Measurements from ENCODE around the gene PLD2.
A peak's percentile ranks its signal among the peaks of the same experiment; 100 is the strongest.
"Not testable (repeated sequence)": the region's sequence is repeated elsewhere in the genome, so short reads cannot be mapped to it uniquely, and the experiment has no call there.

PLD2 gene

GRCh38 chr17:4789951-4790704 lies 16.8 kb upstream of the PLD2 start:
- DNase-seq (ENCODE audit: insufficient read length, low spot score) (peak; percentile 90), FAIRE-seq (peak; percentile 93)

DNA sequence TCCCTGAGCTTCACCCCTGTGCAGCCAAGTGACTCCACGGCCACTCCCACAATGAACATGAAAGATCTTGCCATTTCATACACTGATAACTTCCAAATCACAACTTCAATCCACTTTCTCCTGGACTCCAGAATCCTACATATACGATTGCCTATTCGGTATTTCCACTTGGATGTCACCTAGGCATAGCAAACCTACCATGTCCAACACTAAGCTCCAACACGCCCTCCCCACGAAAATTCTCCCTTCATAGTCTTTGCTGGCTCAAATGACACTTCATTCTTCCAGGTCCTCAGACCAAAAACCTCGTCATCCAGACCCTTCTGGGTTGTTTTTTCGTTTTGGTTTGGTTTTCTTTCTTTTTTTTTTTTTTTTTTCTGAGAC lies 16.3 kb upstream of the PLD2 start:
- no peak for DNase-seq (ENCODE audit: insufficient read length, low spot score)

DNA sequence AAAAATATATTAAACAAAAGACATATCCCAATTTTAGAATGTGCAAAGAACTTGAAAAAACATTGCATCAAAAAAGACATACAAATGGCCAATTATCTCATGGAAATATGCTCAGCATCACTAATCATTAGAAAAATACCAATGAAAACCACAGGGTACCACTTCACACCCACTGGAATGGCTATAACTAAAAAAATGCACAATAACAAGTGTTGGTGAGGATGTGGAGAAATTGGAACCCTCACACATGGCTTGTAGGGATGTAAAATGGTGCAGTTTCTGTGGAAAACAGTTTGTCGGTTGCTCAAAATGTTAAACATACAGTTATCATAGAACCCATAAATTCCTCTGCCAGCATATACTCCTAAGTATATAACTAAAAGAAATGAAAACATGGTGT lies 11.8 kb upstream of the PLD2 start:
- FAIRE-seq (no peak), DNase-seq (ENCODE audit: insufficient read length, low spot score) (no peak)

More for the DNA sequence above, 16.3 kb upstream of the PLD2 start:
- FAIRE-seq, result no peak

GRCh38 chr17:4796552-4796920 lies 10.4 kb upstream of the PLD2 start:
- DNase-seq (ENCODE audit: insufficient read length, low spot score) (peak; percentile 54), FAIRE-seq (no peak)

DNA sequence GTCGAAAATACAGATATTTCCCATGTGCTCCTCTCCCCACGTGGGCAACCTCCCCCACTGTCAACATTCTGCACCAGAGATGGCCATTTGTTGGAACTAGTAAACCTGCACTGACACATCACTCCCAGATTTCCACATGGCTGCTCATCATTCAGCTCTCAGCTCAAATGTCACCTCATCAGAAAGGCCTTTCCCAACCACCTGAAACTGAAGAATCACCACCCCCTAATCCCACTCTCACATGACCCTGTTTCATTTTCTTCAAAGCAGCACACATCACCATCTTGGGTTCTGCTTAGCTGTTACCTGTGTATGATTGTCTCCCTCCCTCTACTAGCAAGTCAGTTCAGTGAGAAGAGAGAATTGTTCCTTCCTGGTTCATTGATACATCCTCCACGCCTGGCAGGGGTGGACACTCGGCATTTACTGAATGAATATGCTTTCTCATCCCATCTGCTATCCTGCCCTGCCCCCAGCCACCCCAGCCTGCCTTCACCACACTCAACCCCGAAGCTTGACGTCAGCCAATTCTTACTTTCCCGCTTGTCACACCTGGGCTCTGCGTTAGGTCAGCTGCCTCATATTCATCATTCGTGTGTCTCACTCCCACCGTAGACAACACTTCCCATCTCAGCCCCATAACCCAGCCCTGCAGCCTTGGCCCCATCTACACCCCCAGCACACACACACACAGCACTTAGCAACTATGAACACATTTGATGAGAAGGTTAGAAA lies 6.3 kb upstream of the PLD2 start:
- peak; percentile 83 for FAIRE-seq
- no peak for DNase-seq (ENCODE audit: insufficient read length, low spot score)

- FAIRE-seq (no peak), DNase-seq (ENCODE audit: insufficient read length, low spot score) (no peak)
Measured at GRCh38 chr17:4802228-4802627, 4.7 kb upstream of the PLD2 start, which contains the start of gene C17orf114. TSS of gene C17orf114 (minus strand) at chr17:4802328.

- no peak for FAIRE-seq
- no peak for DNase-seq (ENCODE audit: insufficient read length, low spot score)
Measured at GRCh38 chr17:4806456-4806776, 536 bp upstream of the PLD2 start.

GRCh38 chr17:4807605-4808377 lies 839 bp downstream of the PLD2 start:
- no peak for FAIRE-seq
- peak; percentile 31 for DNase-seq (ENCODE audit: insufficient read length, low spot score)

- FAIRE-seq (no peak), DNase-seq (ENCODE audit: insufficient read length, low spot score) (no peak)
Measured at GRCh38 chr17:4808378-4808767, 1.4 kb downstream of the PLD2 start.

DNA sequence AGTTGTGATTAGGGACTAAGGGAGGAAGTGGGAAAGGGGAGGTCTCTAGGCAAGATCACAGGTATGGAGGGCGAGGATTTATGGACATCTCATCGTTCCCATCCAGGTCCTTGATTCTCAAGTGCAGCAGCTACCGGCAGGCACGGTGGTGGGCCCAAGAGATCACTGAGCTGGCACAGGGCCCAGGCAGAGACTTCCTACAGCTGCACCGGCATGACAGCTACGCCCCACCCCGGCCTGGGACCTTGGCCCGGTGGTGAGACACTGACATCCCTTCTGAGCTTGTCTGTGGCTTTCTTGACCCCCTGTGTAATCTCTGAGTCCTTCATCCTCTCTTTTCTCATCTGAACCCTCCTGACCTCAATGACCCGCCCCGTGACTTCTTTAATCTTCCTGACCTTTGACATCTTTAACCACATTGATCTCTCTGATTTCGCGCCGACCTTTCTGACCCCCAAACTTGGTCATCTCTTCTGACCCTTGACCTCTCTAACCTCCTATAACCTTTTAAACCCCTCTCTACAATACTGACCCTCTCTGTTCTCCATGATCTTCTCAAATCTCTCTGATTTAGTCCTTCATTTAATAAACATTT lies 3.8 kb downstream of the PLD2 start:
- FAIRE-seq, result no peak

GRCh38 chr17:4811471-4811870 lies 4.5 kb downstream of the PLD2 start:
- FAIRE-seq (no peak), DNase-seq (ENCODE audit: insufficient read length, low spot score) (no peak)

More for the DNA sequence above, 3.8 kb downstream of the PLD2 start:
- no peak for DNase-seq (ENCODE audit: insufficient read length, low spot score)

GRCh38 chr17:4812690-4813089 lies 5.7 kb downstream of the PLD2 start:
- FAIRE-seq (no peak), DNase-seq (ENCODE audit: insufficient read length, low spot score) (no peak)

- DNase-seq (ENCODE audit: insufficient read length, low spot score), result no peak
- FAIRE-seq, result peak; percentile 93
Measured at GRCh38 chr17:4815043-4815675, 8.2 kb downstream of the PLD2 start.

GRCh38 chr17:4816826-4817225 lies 9.9 kb downstream of the PLD2 start:
- DNase-seq (ENCODE audit: insufficient read length, low spot score) (no peak), FAIRE-seq (no peak)

GRCh38 chr17:4818276-4818675 lies 11.3 kb downstream of the PLD2 start:
- DNase-seq (ENCODE audit: insufficient read length, low spot score) (no peak), FAIRE-seq (no peak)

DNA sequence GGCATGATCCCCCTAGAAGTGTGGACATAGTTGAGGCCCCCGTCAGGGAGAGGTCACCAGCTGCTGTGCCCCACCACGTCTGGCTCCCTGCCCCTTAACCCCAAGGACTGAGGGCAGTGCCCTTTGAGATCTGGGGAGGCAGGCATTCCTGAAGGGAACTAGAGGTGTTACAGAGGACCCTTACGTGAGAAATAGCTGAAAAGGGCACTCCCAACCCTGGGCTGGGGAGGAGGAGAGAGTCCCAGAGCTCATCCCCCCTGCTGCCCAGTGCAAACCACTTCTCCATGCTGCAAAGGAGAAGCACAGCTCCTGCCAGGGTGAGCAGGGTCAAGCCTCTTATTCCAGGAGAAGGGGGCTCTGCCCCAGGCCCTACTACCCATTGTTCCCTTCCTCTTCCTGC lies 15.9 kb downstream of the PLD2 start:
- DNase-seq (ENCODE audit: insufficient read length, low spot score) (no peak), FAIRE-seq (no peak)

GRCh38 chr17:4823373-4824089 lies 16.6 kb downstream of the PLD2 start:
- FAIRE-seq, result no peak
- no peak for DNase-seq (ENCODE audit: insufficient read length, low spot score)

- no peak for FAIRE-seq
- no peak for DNase-seq (ENCODE audit: insufficient read length, low spot score)
Measured at GRCh38 chr17:4827399-4827798, 20.4 kb downstream of the PLD2 start.

DNA sequence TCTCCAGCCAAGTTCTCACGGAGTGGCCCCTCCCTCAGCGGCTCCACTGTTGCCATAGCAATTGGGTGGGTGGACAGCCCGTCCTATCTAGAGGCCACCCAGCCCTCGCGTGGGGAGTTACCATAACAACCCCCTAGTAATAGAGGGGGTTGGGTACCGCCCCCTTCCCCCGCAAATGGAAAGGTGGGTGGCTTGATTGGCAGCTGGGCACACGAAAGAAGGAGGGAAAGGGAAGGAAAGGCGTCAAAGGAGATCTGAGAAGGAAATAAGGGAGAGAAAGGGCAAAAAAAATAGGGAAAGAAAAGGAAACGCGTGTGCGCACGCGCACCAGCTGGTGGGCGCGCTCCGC lies 25.9 kb downstream of the PLD2 start:
- not testable (repeated sequence) for DNase-seq (ENCODE audit: insufficient read length, low spot score); FAIRE-seq
